GM23338 (cell line): ENCODE measurements around the gene LTBP3. TPM values are rescaled to one million over a fixed set of nuclear protein-coding genes. Genes with fewer than 3 reads are reported as not detected.

ENCODE experiments used
- ATAC-seq: fragments of 200-7000 bp; cut with Tn5 transposase; 3 replicates; pipeline ENCODE4 v1.9.1; 2020
- DNase-seq: peaks from one replicate; pipeline ENCODE4 v3.0.0-alpha.2; 2015; ENCODE audit warnings: low spot score
- H2AFZ ChIP-seq: fragments of 200-600 bp; sonication (generic); 2 replicates; pipeline ENCODE4 v1.8.0; 2016; ENCODE audit warnings: antibody characterized with exemption, mild to moderate bottlenecking, moderate library complexity
- H3F3A ChIP-seq: fragments of 200-600 bp; sonication (generic); replicated peaks from 2 replicates; pipeline ENCODE4 v1.8.0; 2017; ENCODE audit warnings: antibody characterized with exemption, mixed run types, low read depth
- H3K27ac ChIP-seq: fragments of 200-600 bp; sonication (generic); 2 replicates; pipeline ENCODE4 v1.6.1; 2016; ENCODE audit warnings: low read depth
- H3K27me3 ChIP-seq: fragments of 200-600 bp; sonication (generic); 2 replicates; pipeline ENCODE4 v1.8.0; 2016; ENCODE audit warnings: mild to moderate bottlenecking, mixed run types, moderate library complexity; ENCODE audit not compliant: insufficient read depth
- H3K36me3 ChIP-seq: fragments of 200-600 bp; sonication (generic); 2 replicates; pipeline ENCODE4 v1.8.0; 2016; ENCODE audit warnings: mild to moderate bottlenecking; ENCODE audit not compliant: insufficient read depth
- H3K4me1 ChIP-seq: fragments of 200-600 bp; sonication (generic); 2 replicates; pipeline ENCODE4 v1.8.0; 2016; ENCODE audit warnings: mild to moderate bottlenecking, moderate library complexity; ENCODE audit not compliant: insufficient read depth
- H3K4me2 ChIP-seq: fragments of 200-600 bp; sonication (generic); 2 replicates; pipeline ENCODE4 v1.7.1; 2017; ENCODE audit warnings: mixed run types
- H3K4me3 ChIP-seq: fragments of 200-600 bp; sonication (generic); 2 replicates; pipeline ENCODE4 v1.6.1; 2016; ENCODE audit warnings: mixed run types
- H3K79me2 ChIP-seq: fragments of 200-600 bp; sonication (generic); replicated peaks from 2 replicates; pipeline ENCODE4 v1.8.0; 2017; ENCODE audit warnings: mild to moderate bottlenecking; ENCODE audit not compliant: insufficient read depth
- H3K9me2 ChIP-seq: fragments of 200-600 bp; sonication (generic); 2 replicates; pipeline ENCODE4 v1.8.0; 2017; ENCODE audit not compliant: insufficient read depth
- H4K20me1 ChIP-seq: fragments of 200-600 bp; sonication (generic); replicated peaks from 2 replicates; pipeline ENCODE4 v1.8.0; 2017; ENCODE audit warnings: mild to moderate bottlenecking; ENCODE audit not compliant: insufficient read depth
- H3K27ac Mint-ChIP-seq: 2 replicates; pipeline ENCODE4 v1.8.0; 2020; ENCODE audit warnings: inconsistent platforms, mild to moderate bottlenecking, moderate library complexity, mixed read lengths
- H3K27me3 Mint-ChIP-seq: 3 replicates; pipeline ENCODE4 v1.8.0; 2022; ENCODE audit warnings: low read depth, mild to moderate bottlenecking, moderate library complexity, mixed read lengths, inconsistent platforms; ENCODE audit not compliant: insufficient read depth, poor library complexity
- H3K36me3 Mint-ChIP-seq: 3 replicates; pipeline ENCODE4 v1.8.0; 2021; ENCODE audit warnings: low read depth, mild to moderate bottlenecking, inconsistent platforms, moderate library complexity, mixed read lengths
- H3K4me1 Mint-ChIP-seq: 3 replicates; pipeline ENCODE4 v1.8.0; 2020; ENCODE audit warnings: mild to moderate bottlenecking, inconsistent platforms, mixed read lengths
- H3K4me3 Mint-ChIP-seq: 3 replicates; pipeline ENCODE4 v1.8.0; 2021; ENCODE audit warnings: moderate library complexity, mild to moderate bottlenecking, inconsistent platforms, mixed read lengths
- H3K9me3 Mint-ChIP-seq: 3 replicates; pipeline ENCODE4 v1.8.0; 2020; ENCODE audit warnings: moderate library complexity, mild to moderate bottlenecking, inconsistent platforms, mixed read lengths
- CREB1 ChIP-seq: fragments of 250-450 bp; sonication (Bioruptor Pico); IDR thresholded peaks from 2 replicates; pipeline ENCODE4 v1.5.0; 2020; ENCODE audit warnings: low read depth, mild to moderate bottlenecking, moderate library complexity
- CTCF ChIP-seq, 2 experiments: fragments of 200-600 bp in 1 of 2; sonication (generic) in 1 of 2; conservative IDR thresholded peaks; 2 replicates each; pipeline versions ENCODE4 v1.5.1 to v1.6.1; 2016 to 2017; ENCODE audit warnings: antibody characterized with exemption in 2 of 2, low read depth in 2 of 2, mild to moderate bottlenecking in 2 of 2, moderate library complexity in 1 of 2
- ETS1 ChIP-seq: IDR thresholded peaks from 2 replicates; pipeline ENCODE4 v1.6.1; 2016; ENCODE audit warnings: antibody characterized with exemption
- EZH2 ChIP-seq: fragments of 200-600 bp; sonication (generic); IDR thresholded peaks from one replicate; pipeline ENCODE4 v1.8.0; 2017; ENCODE audit warnings: antibody characterized with exemption, mild to moderate bottlenecking, low read depth; ENCODE audit not compliant: unreplicated experiment
- EZH2phosphoT487 ChIP-seq: fragments of 200-600 bp; sonication (generic); IDR thresholded peaks from one replicate; pipeline ENCODE4 v1.8.1; 2018; ENCODE audit warnings: antibody characterized with exemption; ENCODE audit not compliant: unreplicated experiment
- JUNB ChIP-seq: IDR thresholded peaks from one replicate; pipeline ENCODE4 v1.6.1; 2016; ENCODE audit warnings: antibody characterized with exemption; ENCODE audit not compliant: unreplicated experiment
- NANOG ChIP-seq: IDR thresholded peaks from 2 replicates; pipeline ENCODE4 v1.6.1; 2016; ENCODE audit warnings: antibody characterized with exemption, borderline replicate concordance
- POLR2AphosphoS5 ChIP-seq: IDR thresholded peaks from 2 replicates; pipeline ENCODE4 v1.6.1; 2016; ENCODE audit warnings: antibody characterized with exemption, low read depth
- STAT1 ChIP-seq: IDR thresholded peaks from one replicate; pipeline ENCODE4 v1.6.1; 2016; ENCODE audit warnings: antibody characterized with exemption; ENCODE audit not compliant: unreplicated experiment
- ZNF331 ChIP-seq: fragments of 250-450 bp; sonication (Bioruptor Pico); IDR thresholded peaks from 2 replicates; pipeline ENCODE4 v1.5.0; 2020; ENCODE audit warnings: low read depth, mild to moderate bottlenecking, moderate library complexity
- ZNF462 ChIP-seq: fragments of 250-450 bp; sonication (Bioruptor Pico); IDR thresholded peaks from 2 replicates; pipeline ENCODE4 v1.5.0; 2020; ENCODE audit warnings: mild to moderate bottlenecking, moderate library complexity
- polyA plus RNA-seq: library from polyadenylated mRNA; unstranded; fragments of >200 nt; fragmentation: Nextera tagmentation; extraction: Ambion mirVana; gene quantifications from 2 replicates; pipeline ENCODE4 v1.2.1, GENCODE V29; 2016
- total RNA-seq: library from RNA; depleted of rRNA; stranded (reverse); fragments of >200 nt; shearing (Covaris generic); gene quantifications from 2 replicates; pipeline ENCODE4 v1.2.3, GENCODE V29; 2014

The LTBP3 gene
- total and polyA plus RNA-seq, 2 experiments from 2014 or later, result 9.5 to 29.2 TPM

- TF ChIP-seq ETS1 (no peak), STAT1 (no peak), JUNB (no peak), CTCF (conservative IDR thresholded peaks at IDR 0.05; ENCODE audit: low read depth in 2 of 2) (no peak), NANOG (no peak), ZNF331 (CRISPR knock-in tag) (no peak), CREB1 (CRISPR knock-in tag) (no peak), EZH2 (no peak)
These were observed 15.3 kb downstream of the LTBP3 start (continued) for GRCh38 chr11:65542738-65543390.

- TF ChIP-seq EZH2 (no peak), POLR2AphosphoS5 (no peak), EZH2phosphoT487 (no peak), CREB1 (CRISPR knock-in tag) (no peak), ZNF462 (no peak)
- Mint-ChIP-seq H3K4me3 (peak overlapping the region; percentile 77), H3K27ac (no peak overlapping the region), H3K27me3 (peaks cover 43% of the 10 kb centered on the region), H3K36me3 (no peaks in the 10 kb centered on the region; the same call in 2 of the 3 replicates), H3K9me3 (no peaks in the 10 kb centered on the region; the same call in 2 of the 3 replicates), H3K4me1 (peaks cover 10% of the 10 kb centered on the region)
- H3K4me1 ChIP-seq, result peaks cover 13% of the 10 kb centered on the region
- H3F3A ChIP-seq, result peaks cover 35% of the 10 kb centered on the region
- DNase-seq (no peak), ATAC-seq (no peak; the same call in 2 of the 3 replicates)
- H4K20me1 ChIP-seq, result no peaks in the 10 kb centered on the region
- H3K9me2 ChIP-seq, result no peaks in the 10 kb centered on the region
- peaks cover 53% of the 10 kb centered on the region for H3K27me3 ChIP-seq
- no peak overlapping the region for H2AFZ ChIP-seq
- no peaks in the 10 kb centered on the region for H3K79me2 ChIP-seq
- H3K36me3 ChIP-seq, result no peaks in the 10 kb centered on the region
- H3K4me2 ChIP-seq, result peak overlapping the region; percentile 87
- H3K4me3 ChIP-seq, result peak overlapping the region; percentile 73
- no peak overlapping the region for H3K27ac ChIP-seq
These were observed 16.8 kb downstream of the LTBP3 start for GRCh38 chr11:65541093-65541982.
